Measurements from ENCODE around the gene GALNT2. TPM values are rescaled to one million over a fixed set of nuclear protein-coding genes. Genes with fewer than 3 reads are reported as not detected.

The GALNT2 gene
- total and polyA plus RNA-seq, 4 donors, result 47.5 to 182 (median 114) TPM

DNA sequence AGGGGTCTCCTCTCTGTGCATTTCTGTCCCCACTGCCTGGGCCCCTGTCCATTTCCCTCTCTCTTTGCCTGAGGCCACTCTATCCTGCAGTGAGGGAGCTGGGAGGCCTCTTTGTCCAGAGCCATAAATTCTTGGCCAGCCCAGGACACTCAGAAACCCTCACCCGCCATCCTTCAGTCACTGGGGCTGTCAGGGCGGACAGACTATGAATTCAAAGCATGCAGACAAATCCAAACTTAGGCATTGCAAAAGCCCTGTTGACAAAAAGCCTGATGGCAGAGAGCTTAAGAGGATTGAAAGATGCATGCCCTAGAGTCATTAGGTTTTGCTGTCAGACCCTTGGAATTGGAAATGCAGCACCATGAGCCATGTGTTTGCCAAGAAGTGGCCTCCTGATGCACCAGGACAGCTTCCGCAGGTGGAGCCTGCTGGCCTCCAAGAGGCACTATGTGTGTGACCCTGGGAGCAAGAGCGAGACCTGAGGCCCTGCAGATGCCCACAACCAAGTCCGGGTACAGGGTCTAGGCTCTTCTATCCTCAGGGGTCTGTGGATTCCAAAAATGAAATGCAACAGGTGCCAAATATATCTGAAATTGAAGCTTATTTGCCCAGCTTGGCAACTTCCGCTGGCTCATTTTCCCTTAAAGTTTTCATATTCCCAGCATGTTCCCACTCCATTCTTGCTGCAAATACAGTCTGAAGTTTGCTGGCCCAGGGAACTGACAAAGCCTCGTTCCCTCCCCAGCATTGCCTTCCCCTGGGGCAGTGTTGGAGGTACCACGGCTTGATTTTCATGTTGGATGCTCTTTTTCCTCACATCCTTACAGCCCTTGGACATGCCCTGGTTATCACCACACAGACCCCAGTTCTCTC lies 181.2 kb downstream of the GALNT2 start (continued):
- TF ChIP-seq HNF4G (IDR thresholded peaks at IDR 0.05), result no peak
- no peak for TF ChIP-seq FOXA1 (IDR thresholded peaks at IDR 0.05)
- no peak for TF ChIP-seq EGR1 (IDR thresholded peaks at IDR 0.05; ENCODE audit: low read depth in 2 of 2)
- TF ChIP-seq GABPA (IDR thresholded peaks at IDR 0.05 in 1 of 2, conservative IDR thresholded peaks at IDR 0.05 in 1 of 2), result no peak
- TF ChIP-seq SP1 (IDR thresholded peaks at IDR 0.05), result no peak
- no peak for TF ChIP-seq FOXA2 (IDR thresholded peaks at IDR 0.05)

DNA sequence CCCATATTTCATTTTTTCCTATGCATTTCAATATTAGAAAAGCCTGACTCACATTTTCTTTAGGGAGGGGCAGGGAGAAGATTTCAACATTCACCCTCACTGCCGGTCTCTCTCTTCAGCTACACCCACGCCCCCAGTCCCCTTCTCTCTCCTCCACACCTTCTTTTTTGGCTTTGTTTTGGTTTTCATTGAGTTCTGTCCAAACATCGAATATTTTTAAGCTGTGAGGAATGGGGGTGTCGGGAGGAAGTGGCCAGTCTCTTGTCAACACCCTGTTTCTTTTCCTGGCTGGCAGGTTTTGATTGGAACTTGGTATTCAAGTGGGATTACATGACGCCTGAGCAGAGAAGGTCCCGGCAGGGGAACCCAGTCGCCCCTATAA lies 181.8 kb downstream of the GALNT2 start:
- TF ChIP-seq RXRA (IDR thresholded peaks at IDR 0.05) (no peak), ZBTB33 (IDR thresholded peaks at IDR 0.05) (no peak), EGR1 (IDR thresholded peaks at IDR 0.05; ENCODE audit: low read depth in 2 of 2) (no peak), NR2F2 (IDR thresholded peaks at IDR 0.05) (no peak), ATF3 (IDR thresholded peaks at IDR 0.05) (no peak), FOXA1 (IDR thresholded peaks at IDR 0.05) (no peak), REST (IDR thresholded peaks at IDR 0.05) (no peak)
- TF ChIP-seq, protein P1, sequence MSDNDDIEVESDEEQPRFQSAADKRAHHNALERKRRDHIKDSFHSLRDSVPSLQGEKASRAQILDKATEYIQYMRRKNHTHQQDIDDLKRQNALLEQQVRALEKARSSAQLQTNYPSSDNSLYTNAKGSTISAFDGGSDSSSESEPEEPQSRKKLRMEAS (IDR thresholded peaks at IDR 0.05), result no peak
- Histone ChIP-seq H3K9ac (ENCODE audit: low read depth in 1 of 2, low read length in 2 of 2) (no peak overlapping the region), H3K9me3 (ENCODE audit: control insufficient read depth in 4 of 4, low read length in 3 of 4) (no peaks in the 10 kb centered on the region), H3K4me1 (ENCODE audit: control insufficient read depth in 4 of 4, insufficient read depth in 4 of 4, low read length in 3 of 4) (peaks cover 0 to 4% (median 0%) of the 10 kb centered on the region in 4 donors), H3K27ac (ENCODE audit: low read depth in 1 of 2, low read length in 2 of 2) (no peak overlapping the region), H3K36me3 (ENCODE audit: control insufficient read depth in 4 of 4, insufficient read depth in 3 of 4, low read depth in 1 of 4, low read length in 3 of 4) (peaks cover 15 to 78% (median 50%) of the 10 kb centered on the region in 4 donors), H3K27me3 (ENCODE audit: control insufficient read depth in 4 of 4, insufficient read depth in 4 of 4, low read length in 3 of 4) (no peaks in the 10 kb centered on the region), H3K4me3 (ENCODE audit: low read depth in 1 of 3, low read length in 3 of 3) (no peak overlapping the region)
- WGBS, result 81% methylated on average over 7 of the region's 7 CpGs
- DNase-seq (ENCODE audit: low spot score), result no peak
